Ovary (tissue), 9 donors: ENCODE data around the gene PTPRG. TPM values are rescaled to one million over a fixed set of nuclear protein-coding genes. Genes with fewer than 3 reads are reported as not detected.

Experiments used
- DNase-seq, 5 donors: peaks; one replicate each; pipeline ENCODE4 v3.0.0-alpha.2; 2019 to 2020
- H3K27ac ChIP-seq, 2 donors: fragments of 200-600 bp; one replicate each; pipeline versions ENCODE4 v1.5.1 to v1.8.0; 2019 to 2022
- H3K27me3 ChIP-seq: fragments of 200-600 bp; one replicate; pipeline ENCODE4 v1.8.0; 2022
- H3K36me3 ChIP-seq: fragments of 200-600 bp; sonication (generic); one replicate; pipeline ENCODE4 v1.5.1; 2019
- H3K4me1 ChIP-seq: one replicate; pipeline ENCODE4 v1.8.1; 2013; ENCODE audit warnings: mild to moderate bottlenecking, moderate library complexity; ENCODE audit not compliant: insufficient read depth
- H3K4me3 ChIP-seq: fragments of 200-600 bp; sonication (generic); one replicate; pipeline ENCODE4 v1.5.1; 2017
- H3K9me3 ChIP-seq, 2 donors: fragments of 200-600 bp in 1 of 2; sonication (generic) in 1 of 2; one replicate each; pipeline versions ENCODE4 v1.5.1 to v1.8.1; 2013 to 2019; ENCODE audit warnings: mild to moderate bottlenecking in 1 of 2, moderate library complexity in 1 of 2
- EP300 ChIP-seq: sonication (generic); formaldehyde crosslinking; IDR thresholded peaks from one replicate; pipeline ENCODE4 v1.6.1; 2017; ENCODE audit warnings: antibody characterized with exemption
- POLR2A ChIP-seq: fragments of 450-650 bp; IDR thresholded peaks from one replicate; pipeline ENCODE4 v1.6.1; 2017; ENCODE audit warnings: antibody characterized with exemption, mild to moderate bottlenecking, moderate library complexity
- WGBS, 3 donors: extraction: QIAGEN DNeasy Blood & Tissue Kit in 1 of 3; methylation state at CpG; one replicate each; pipeline versions ENCODE4 v1.1.5 to v1.1.7; 2013 to 2017; 5-methylcytosine and 5-hydroxymethylcytosine counted together
- intact Hi-C, 4 donors: fragments of 100-400 bp; cut with DNase I; formaldehyde crosslinking; loops; one replicate each; pipeline versions ENCODE4 v1.11.0 to v1.15.1; 2022 to 2023
- polyA plus RNA-seq, 2 donors: library from polyadenylated mRNA; stranded (reverse); fragments of 200-250 nt in 1 of 2; fragments of 350-450 nt in 1 of 2; fragmentation: Illumina TruSeq in 1 of 2; extraction: RNeasy Lipid Tissue Mini Kit (QIAGEN cat#74804) in 1 of 2; gene quantifications; one replicate each; pipeline ENCODE4 v1.2.3, GENCODE V29; 2013 to 2014
- total RNA-seq, 7 donors: library from RNA; depleted of rRNA in 2 of 7; stranded (reverse); fragments of >200 nt in 2 of 7; fragmentation: NEBNext Ultra II Directional in 3 of 7; extraction: Animal tissue kit (Norgen Biotek cat#: 25700) in 3 of 7; gene quantifications; one replicate each; pipeline versions ENCODE4 v1.1.0 to v1.2.4, GENCODE V29; 2016 to 2023
- TF ChIP-seq, protein P1 (sequence below), 3 donors: fragments of 450-650 bp in 2 of 3; fragments of 200-600 bp in 1 of 3; IDR thresholded peaks; one replicate each; pipeline versions ENCODE4 v1.5.1 to v1.8.0; 2016 to 2022; ENCODE audit warnings: antibody characterized with exemption in 3 of 3, mild to moderate bottlenecking in 1 of 3
- donor health status: DM: no; HTN: no; CAD: no; lungs with moderate emphysema.
- donor health status: DM: no; HTN: no; CAD: no.
- donor health status: Bipolar disorder and iron deficiency.
- donor health status: DM: yes; HTN: yes; CAD: no.
- donor health status: DM: no; HTN: no; CAD: no.
- donor health status: DM: yes; HTN: yes; CAD: no.

The PTPRG gene
- total and polyA plus RNA-seq, 9 donors = 18.2 to 87.9 (median 47.7) TPM

DNA sequence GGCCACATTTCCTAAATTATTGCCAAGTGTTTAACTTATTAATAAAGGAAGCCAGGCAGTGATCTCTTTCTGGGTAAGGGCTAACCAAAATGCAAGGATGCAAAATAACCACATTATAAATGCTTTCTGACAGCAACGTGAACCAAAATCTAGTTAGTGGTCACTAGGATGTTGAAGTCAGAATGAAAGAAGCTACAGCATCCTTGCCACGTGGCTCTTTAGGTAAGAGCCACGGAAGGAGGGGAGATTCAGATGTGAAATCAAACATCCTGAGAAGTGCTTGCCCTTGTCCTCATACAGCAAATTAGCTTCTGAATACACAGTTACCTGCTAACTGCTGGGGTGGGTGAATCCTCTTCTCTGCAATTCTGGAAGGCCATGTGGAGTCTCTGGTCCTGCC is 565.7 kb downstream of the PTPRG start:
- 92 to 96% (median 94%) methylated on average over 3 of the region's 3 CpGs for WGBS, 3 donors
- Histone ChIP-seq H3K27me3 (no peaks in the 10 kb centered on the region), H3K9me3 (no peaks in the 10 kb centered on the region), H3K4me3 (no peak overlapping the region), H3K36me3 (no peaks in the 10 kb centered on the region), H3K4me1 (no peaks in the 10 kb centered on the region), H3K27ac (no peak overlapping the region)
- no peak for DNase-seq
- TF ChIP-seq, protein P1, sequence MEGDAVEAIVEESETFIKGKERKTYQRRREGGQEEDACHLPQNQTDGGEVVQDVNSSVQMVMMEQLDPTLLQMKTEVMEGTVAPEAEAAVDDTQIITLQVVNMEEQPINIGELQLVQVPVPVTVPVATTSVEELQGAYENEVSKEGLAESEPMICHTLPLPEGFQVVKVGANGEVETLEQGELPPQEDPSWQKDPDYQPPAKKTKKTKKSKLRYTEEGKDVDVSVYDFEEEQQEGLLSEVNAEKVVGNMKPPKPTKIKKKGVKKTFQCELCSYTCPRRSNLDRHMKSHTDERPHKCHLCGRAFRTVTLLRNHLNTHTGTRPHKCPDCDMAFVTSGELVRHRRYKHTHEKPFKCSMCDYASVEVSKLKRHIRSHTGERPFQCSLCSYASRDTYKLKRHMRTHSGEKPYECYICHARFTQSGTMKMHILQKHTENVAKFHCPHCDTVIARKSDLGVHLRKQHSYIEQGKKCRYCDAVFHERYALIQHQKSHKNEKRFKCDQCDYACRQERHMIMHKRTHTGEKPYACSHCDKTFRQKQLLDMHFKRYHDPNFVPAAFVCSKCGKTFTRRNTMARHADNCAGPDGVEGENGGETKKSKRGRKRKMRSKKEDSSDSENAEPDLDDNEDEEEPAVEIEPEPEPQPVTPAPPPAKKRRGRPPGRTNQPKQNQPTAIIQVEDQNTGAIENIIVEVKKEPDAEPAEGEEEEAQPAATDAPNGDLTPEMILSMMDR (IDR thresholded peaks at IDR 0.05) = no peak
- TF ChIP-seq EP300 = no peak
- TF ChIP-seq POLR2A = no peak
- intact Hi-C loops = no loop called here

DNA sequence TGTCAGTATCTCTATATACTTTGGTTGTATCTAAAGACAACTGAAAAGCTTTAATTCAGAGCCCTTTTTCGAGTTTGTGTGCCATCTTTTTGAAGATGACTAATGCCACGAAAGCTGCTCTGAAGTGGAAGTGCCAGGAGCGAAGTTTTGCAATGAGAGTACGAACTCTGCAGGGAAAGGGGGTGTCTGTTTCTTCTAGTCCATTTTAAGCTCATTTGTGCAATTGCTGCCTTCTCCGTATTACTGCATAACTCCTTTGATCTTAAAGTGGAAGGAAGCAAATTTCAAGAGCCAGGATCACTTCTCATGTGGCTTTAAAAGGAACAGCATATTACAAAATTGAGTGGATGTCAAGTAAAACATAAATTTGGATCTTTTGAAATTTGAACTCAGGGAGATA is 566.7 kb downstream of the PTPRG start:
- intact Hi-C loops = no loop called here
- 81 to 87% (median 85%) methylated on average over 5 of the region's 5 CpGs for WGBS, 3 donors
- no peaks in the 10 kb centered on the region for H3K27me3 ChIP-seq
- no peaks in the 10 kb centered on the region for H3K4me1 ChIP-seq
- no peaks in the 10 kb centered on the region for H3K36me3 ChIP-seq
- no peak overlapping the region for H3K27ac ChIP-seq
- H3K4me3 ChIP-seq = no peak overlapping the region
- no peak for DNase-seq
- no peaks in the 10 kb centered on the region for H3K9me3 ChIP-seq
- TF ChIP-seq POLR2A (no peak), EP300 (no peak)
- TF ChIP-seq, protein P1 (IDR thresholded peaks at IDR 0.05) = no peak

DNA sequence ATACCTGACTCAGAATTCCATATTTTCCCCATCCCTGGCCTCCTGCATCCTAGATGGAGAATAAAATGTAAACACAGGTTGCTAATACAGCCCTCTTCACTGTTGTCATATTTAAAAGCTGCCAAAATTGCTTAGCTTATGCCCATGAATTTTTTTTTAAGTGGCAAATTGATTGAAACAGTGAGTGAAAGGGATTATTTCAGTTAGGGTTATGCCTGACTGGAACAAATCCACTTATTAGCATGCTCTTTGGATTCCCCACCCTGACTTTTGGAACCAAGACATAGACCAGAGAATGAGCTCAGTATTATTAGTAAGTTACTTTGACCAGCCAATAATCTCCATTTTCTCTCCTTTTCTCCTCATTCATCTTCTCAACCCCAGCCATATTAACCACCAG is 567.3 kb downstream of the PTPRG start:
- TF ChIP-seq POLR2A (no peak), EP300 (no peak)
- TF ChIP-seq, protein P1 (IDR thresholded peaks at IDR 0.05) = no peak
- Histone ChIP-seq H3K27me3 (no peaks in the 10 kb centered on the region), H3K9me3 (no peaks in the 10 kb centered on the region), H3K4me1 (no peaks in the 10 kb centered on the region), H3K36me3 (no peaks in the 10 kb centered on the region), H3K4me3 (no peak overlapping the region), H3K27ac (no peak overlapping the region)
- intact Hi-C loops = no loop called here
- DNase-seq = no peak

DNA sequence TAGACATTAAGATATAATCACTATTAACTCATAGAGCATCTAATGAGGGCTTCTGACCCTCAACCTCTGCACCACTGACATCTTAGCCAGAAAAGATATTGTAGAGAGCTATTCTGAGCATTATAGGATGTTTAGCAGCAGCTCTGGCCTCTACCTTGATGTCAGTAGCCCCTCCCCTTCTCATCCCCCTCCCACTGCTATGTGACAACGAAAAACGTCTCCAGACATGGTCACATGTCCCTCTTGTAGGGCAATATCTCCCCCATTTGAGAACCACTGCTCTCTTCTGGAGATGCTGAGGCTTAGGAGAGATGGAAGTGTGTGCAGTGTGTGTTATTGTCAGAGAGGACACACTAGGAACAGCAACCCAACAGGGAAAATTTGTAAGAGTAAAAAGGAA is 569.7 kb downstream of the PTPRG start:
- WGBS, 3 donors = 58 to 77% (median 72%) methylated on average over 2 of the region's 2 CpGs
- H3K27me3 ChIP-seq = no peaks in the 10 kb centered on the region
- no peaks in the 10 kb centered on the region for H3K36me3 ChIP-seq
- no peak for DNase-seq
- H3K4me1 ChIP-seq = no peaks in the 10 kb centered on the region
- no peaks in the 10 kb centered on the region for H3K9me3 ChIP-seq
- H3K27ac ChIP-seq = no peak overlapping the region
- intact Hi-C loops = no loop called here
- TF ChIP-seq EP300 (no peak), POLR2A (no peak)
- TF ChIP-seq, protein P1 (IDR thresholded peaks at IDR 0.05) = no peak
- no peak overlapping the region for H3K4me3 ChIP-seq

DNA sequence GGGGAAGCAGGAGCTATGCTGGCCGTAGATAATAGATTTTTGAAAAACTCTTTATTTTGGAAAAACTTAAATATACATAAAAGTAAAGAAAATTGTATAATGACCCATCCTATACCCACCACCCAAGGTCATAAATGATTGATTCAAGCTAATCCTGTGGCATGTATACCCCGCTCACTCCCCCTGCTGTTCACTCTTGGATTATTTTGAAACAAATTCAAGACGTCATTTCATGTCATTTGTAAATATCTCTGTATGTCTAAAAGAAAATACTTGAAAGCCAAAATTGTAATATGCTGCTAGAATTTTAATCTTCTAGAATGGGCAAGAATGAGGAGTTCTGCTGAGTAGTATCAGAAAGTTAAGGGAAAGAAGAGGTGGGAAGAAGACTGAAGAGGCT is 570.2 kb downstream of the PTPRG start:
- no peak for TF ChIP-seq EP300
- TF ChIP-seq, protein P1 (IDR thresholded peaks at IDR 0.05) = peak in 1 of 3 donors; percentile 28
- Histone ChIP-seq H3K27ac (no peak overlapping the region), H3K4me3 (no peak overlapping the region), H3K4me1 (no peaks in the 10 kb centered on the region), H3K27me3 (no peaks in the 10 kb centered on the region), H3K9me3 (no peaks in the 10 kb centered on the region), H3K36me3 (no peaks in the 10 kb centered on the region)
- DNase-seq = no peak
- WGBS, 3 donors = 56 to 76% (median 60%) methylated on average over 3 of the region's 3 CpGs
- intact Hi-C loops = loop anchor here in 1 of 4 donors (2.0 kb wide), 1 partner anchor 29 kb away; no protein-coding TSS in a partner anchor
